ENCODE results near the gene MINDY4.

MINDY4 gene

DNA sequence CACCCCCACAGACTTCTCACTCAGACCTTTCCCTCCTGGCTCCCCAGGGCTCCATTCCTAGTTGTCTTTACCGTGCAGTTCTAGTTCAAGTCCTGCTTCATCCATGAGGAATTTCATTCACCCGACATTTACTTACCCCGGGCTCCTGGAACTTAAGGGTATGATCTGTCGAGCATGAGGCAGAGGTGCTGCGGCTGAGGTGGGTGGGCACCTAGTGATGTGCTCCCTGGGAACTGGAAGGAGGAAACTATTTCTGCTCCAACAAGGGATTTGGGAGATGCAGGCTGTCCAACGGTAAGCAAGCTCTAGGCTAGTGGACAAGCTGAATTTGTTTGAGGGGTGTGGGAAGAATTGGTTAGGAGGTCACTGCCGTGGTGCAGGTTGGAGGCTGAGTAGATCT is 110.2 kb downstream of the MINDY4 start:
- TF ChIP-seq TCF12 (IDR thresholded peaks at IDR 0.05; ENCODE audit: low read depth) (no peak), TAF1 (IDR thresholded peaks at IDR 0.05; ENCODE audit: low read depth) (no peak), FOXM1 (IDR thresholded peaks at IDR 0.05; ENCODE audit: borderline replicate concordance, low read depth) (no peak), CREB1 (IDR thresholded peaks at IDR 0.05; ENCODE audit: low read depth) (no peak), NFIC (IDR thresholded peaks at IDR 0.05) (no peak), ZBTB7A (IDR thresholded peaks at IDR 0.05; ENCODE audit: low read depth) (no peak), TEAD4 (IDR thresholded peaks at IDR 0.05) (no peak), RAD21 (IDR thresholded peaks at IDR 0.05; ENCODE audit: low read depth) (no peak), EGR1 (IDR thresholded peaks at IDR 0.05) (no peak), YY1 (IDR thresholded peaks at IDR 0.05; ENCODE audit: low read depth) (no peak), EP300 (IDR thresholded peaks at IDR 0.05; ENCODE audit: borderline replicate concordance) (no peak), CEBPB (IDR thresholded peaks at IDR 0.05) (no peak)
- TF ChIP-seq, protein P1, sequence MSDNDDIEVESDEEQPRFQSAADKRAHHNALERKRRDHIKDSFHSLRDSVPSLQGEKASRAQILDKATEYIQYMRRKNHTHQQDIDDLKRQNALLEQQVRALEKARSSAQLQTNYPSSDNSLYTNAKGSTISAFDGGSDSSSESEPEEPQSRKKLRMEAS (IDR thresholded peaks at IDR 0.05), result no peak
- TF ChIP-seq, protein P2, sequence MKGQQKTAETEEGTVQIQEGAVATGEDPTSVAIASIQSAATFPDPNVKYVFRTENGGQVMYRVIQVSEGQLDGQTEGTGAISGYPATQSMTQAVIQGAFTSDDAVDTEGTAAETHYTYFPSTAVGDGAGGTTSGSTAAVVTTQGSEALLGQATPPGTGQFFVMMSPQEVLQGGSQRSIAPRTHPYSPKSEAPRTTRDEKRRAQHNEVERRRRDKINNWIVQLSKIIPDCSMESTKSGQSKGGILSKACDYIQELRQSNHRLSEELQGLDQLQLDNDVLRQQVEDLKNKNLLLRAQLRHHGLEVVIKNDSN (IDR thresholded peaks at IDR 0.05), result no peak
- TF ChIP-seq, protein P3, sequence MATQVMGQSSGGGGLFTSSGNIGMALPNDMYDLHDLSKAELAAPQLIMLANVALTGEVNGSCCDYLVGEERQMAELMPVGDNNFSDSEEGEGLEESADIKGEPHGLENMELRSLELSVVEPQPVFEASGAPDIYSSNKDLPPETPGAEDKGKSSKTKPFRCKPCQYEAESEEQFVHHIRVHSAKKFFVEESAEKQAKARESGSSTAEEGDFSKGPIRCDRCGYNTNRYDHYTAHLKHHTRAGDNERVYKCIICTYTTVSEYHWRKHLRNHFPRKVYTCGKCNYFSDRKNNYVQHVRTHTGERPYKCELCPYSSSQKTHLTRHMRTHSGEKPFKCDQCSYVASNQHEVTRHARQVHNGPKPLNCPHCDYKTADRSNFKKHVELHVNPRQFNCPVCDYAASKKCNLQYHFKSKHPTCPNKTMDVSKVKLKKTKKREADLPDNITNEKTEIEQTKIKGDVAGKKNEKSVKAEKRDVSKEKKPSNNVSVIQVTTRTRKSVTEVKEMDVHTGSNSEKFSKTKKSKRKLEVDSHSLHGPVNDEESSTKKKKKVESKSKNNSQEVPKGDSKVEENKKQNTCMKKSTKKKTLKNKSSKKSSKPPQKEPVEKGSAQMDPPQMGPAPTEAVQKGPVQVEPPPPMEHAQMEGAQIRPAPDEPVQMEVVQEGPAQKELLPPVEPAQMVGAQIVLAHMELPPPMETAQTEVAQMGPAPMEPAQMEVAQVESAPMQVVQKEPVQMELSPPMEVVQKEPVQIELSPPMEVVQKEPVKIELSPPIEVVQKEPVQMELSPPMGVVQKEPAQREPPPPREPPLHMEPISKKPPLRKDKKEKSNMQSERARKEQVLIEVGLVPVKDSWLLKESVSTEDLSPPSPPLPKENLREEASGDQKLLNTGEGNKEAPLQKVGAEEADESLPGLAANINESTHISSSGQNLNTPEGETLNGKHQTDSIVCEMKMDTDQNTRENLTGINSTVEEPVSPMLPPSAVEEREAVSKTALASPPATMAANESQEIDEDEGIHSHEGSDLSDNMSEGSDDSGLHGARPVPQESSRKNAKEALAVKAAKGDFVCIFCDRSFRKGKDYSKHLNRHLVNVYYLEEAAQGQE (IDR thresholded peaks at IDR 0.05; ENCODE audit: low read depth), result no peak

DNA sequence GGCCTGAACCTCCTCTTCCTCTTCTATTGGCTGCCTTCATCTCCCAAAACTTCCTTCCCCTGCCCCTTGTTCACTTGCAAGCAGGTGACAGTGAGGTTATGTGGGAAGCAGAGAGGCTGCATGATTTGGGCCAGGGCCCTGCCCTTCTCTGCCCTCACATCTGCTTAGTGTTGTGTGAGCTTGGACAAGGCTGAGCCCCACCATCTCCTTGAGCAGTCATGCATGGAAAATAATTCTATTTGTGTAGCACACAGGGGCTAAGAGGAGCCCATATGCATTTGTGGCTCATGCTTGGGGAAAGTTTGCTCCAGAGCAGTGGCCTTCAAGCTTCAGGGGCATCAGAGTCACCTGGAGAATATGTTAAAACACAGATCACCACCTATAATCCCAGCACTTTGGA is 113.7 kb downstream of the MINDY4 start:
- TF ChIP-seq YY1 (IDR thresholded peaks at IDR 0.05; ENCODE audit: low read depth), result no peak
- TF ChIP-seq NFIC (IDR thresholded peaks at IDR 0.05), result no peak
- TF ChIP-seq TEAD4 (IDR thresholded peaks at IDR 0.05), result no peak
- no peak for TF ChIP-seq FOXM1 (IDR thresholded peaks at IDR 0.05; ENCODE audit: borderline replicate concordance, low read depth)
- TF ChIP-seq TAF1 (IDR thresholded peaks at IDR 0.05; ENCODE audit: low read depth), result no peak
- TF ChIP-seq ZBTB7A (IDR thresholded peaks at IDR 0.05; ENCODE audit: low read depth), result no peak
- TF ChIP-seq RAD21 (IDR thresholded peaks at IDR 0.05; ENCODE audit: low read depth), result no peak
- TF ChIP-seq, protein P1 (IDR thresholded peaks at IDR 0.05), result no peak
- TF ChIP-seq, protein P3 (IDR thresholded peaks at IDR 0.05; ENCODE audit: low read depth), result no peak
- no peak for TF ChIP-seq CREB1 (IDR thresholded peaks at IDR 0.05; ENCODE audit: low read depth)
- TF ChIP-seq, protein P2 (IDR thresholded peaks at IDR 0.05), result no peak
- TF ChIP-seq CEBPB (IDR thresholded peaks at IDR 0.05), result no peak
- TF ChIP-seq EP300 (IDR thresholded peaks at IDR 0.05; ENCODE audit: borderline replicate concordance), result no peak
- TF ChIP-seq EGR1 (IDR thresholded peaks at IDR 0.05), result no peak
- TF ChIP-seq TCF12 (IDR thresholded peaks at IDR 0.05; ENCODE audit: low read depth), result no peak

DNA sequence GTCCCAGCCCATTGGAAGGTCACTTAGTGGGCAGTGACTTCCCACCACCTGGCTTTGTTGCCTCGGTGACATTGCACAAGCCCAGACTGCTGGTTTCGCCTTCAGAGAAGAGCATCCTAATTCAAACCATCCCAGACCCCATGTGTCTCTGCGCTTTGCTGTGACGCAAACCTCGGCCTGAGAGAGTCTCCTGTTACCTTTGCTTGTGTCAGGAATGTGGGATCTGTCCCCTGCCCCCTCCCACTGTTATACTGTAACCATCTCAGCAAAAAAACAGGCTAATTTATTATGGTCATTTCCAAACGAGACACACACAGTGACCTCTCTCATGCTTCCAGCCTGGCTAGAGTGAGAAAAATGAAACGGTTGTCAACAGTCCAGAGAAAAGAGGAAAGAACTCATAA is 115.4 kb downstream of the MINDY4 start:
- TF ChIP-seq EGR1 (IDR thresholded peaks at IDR 0.05) (no peak), TAF1 (IDR thresholded peaks at IDR 0.05; ENCODE audit: low read depth) (no peak), YY1 (IDR thresholded peaks at IDR 0.05; ENCODE audit: low read depth) (no peak), NFIC (IDR thresholded peaks at IDR 0.05) (no peak), RAD21 (IDR thresholded peaks at IDR 0.05; ENCODE audit: low read depth) (no peak), EP300 (IDR thresholded peaks at IDR 0.05; ENCODE audit: borderline replicate concordance) (no peak), ZBTB7A (IDR thresholded peaks at IDR 0.05; ENCODE audit: low read depth) (no peak), TEAD4 (IDR thresholded peaks at IDR 0.05) (no peak), CEBPB (IDR thresholded peaks at IDR 0.05) (no peak), FOXM1 (IDR thresholded peaks at IDR 0.05; ENCODE audit: borderline replicate concordance, low read depth) (no peak), TCF12 (IDR thresholded peaks at IDR 0.05; ENCODE audit: low read depth) (no peak), CREB1 (IDR thresholded peaks at IDR 0.05; ENCODE audit: low read depth) (no peak)
- TF ChIP-seq, protein P2 (IDR thresholded peaks at IDR 0.05), result no peak
- TF ChIP-seq, protein P3 (IDR thresholded peaks at IDR 0.05; ENCODE audit: low read depth), result no peak
- TF ChIP-seq, protein P1 (IDR thresholded peaks at IDR 0.05), result no peak
